Renal pelvis (tissue), 4 donors: ENCODE results near the gene MITF. TPM values are rescaled to one million over a fixed set of nuclear protein-coding genes. Genes with fewer than 3 reads are reported as not detected.

Source experiments
- DNase-seq: peaks from one replicate; pipeline ENCODE4 v3.0.0-alpha.2; 2013
- polyA plus RNA-seq, 3 donors: library from polyadenylated mRNA; unstranded; fragments of 120-200 nt; gene quantifications; one replicate each; pipeline ENCODE4 v1.2.1, GENCODE V29; 2013; ENCODE audit not compliant: insufficient read length in 3 of 3

The MITF gene
- polyA plus RNA-seq, 3 donors = 35.5 to 51.3 (median 40.4) TPM

GRCh38 chr3:69827127-69827526, 87.9 kb downstream of the MITF start:
- no peak for DNase-seq

DNA sequence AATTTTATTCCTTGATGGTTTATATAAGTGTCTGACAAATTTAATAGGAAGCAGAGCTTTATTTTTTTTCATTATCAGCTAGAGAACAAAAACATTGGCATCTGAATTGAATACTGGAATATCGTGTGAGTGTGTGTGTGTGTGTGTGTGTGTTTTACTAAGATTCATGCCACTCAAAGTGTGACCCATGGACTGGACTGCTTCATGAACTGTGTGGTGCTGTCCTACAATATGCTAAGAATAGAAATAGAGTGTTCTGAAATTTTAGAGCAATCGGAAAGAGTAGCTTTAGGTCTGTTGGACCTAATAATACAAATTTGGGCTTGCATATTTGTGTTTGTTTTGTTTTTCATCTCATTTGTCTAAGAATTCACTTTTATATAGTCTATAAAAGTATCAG, 89.6 kb downstream of the MITF start:
- no peak for DNase-seq

DNA sequence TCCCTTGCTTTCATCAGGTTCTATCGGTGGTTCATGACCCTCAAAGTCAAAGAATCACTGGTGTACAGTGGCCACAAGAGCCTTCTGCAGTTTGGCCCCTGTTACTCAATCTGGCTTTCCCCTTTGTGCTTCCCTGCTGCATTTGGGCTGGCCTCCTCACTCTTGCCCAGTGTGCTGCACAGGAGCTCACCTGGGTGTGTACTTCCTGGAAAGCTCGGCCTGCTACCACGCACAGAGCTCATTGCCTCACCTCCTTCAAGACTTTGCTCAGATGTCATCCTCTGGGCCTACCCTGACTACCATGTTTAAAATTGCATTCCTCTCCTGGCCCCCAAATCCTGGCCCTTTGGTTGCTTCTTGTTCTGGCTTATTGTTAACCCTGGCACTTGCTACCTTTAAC, 90.9 kb downstream of the MITF start:
- DNase-seq = no peak

DNA sequence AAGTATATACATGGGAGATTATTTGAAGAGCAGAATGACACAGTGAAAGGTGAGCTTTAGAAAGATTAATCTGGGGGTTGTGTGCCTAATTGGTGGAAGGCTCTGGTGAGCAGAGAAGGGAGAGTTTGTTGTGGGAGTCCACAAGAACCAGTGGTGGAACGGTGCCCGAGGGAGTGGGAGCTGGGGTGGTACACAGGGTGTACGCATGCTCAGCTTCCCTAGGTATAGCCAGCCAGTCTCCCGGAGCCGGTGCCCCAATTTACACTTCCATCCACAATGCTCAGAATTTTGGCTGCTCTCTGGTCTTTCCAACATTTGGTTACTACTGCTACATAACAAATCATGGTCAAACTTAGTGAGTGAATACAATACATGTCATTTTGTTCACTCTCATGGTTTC, 92.5 kb downstream of the MITF start:
- DNase-seq = no peak

DNA sequence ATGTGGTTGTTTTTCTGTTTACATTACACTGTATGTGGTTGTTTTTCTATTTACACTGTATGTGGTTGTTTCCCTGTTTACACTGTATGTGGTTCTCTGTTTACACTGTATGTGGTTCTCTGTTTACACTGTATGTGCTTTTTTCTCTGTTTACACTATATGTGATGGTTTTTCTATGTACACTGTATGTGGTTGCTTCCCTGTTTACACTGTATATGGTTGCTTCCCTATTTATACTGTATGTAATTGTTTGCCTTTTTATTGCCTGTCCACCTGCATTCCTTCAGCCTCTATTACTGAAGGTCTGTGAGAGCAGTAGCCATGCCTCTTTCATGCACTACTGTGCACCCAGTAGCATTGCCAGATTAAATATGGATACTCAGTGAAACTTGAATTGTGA, 94.3 kb downstream of the MITF start:
- no peak for DNase-seq

GRCh38 chr3:69838217-69838616, 99.0 kb downstream of the MITF start:
- DNase-seq = no peak

DNA sequence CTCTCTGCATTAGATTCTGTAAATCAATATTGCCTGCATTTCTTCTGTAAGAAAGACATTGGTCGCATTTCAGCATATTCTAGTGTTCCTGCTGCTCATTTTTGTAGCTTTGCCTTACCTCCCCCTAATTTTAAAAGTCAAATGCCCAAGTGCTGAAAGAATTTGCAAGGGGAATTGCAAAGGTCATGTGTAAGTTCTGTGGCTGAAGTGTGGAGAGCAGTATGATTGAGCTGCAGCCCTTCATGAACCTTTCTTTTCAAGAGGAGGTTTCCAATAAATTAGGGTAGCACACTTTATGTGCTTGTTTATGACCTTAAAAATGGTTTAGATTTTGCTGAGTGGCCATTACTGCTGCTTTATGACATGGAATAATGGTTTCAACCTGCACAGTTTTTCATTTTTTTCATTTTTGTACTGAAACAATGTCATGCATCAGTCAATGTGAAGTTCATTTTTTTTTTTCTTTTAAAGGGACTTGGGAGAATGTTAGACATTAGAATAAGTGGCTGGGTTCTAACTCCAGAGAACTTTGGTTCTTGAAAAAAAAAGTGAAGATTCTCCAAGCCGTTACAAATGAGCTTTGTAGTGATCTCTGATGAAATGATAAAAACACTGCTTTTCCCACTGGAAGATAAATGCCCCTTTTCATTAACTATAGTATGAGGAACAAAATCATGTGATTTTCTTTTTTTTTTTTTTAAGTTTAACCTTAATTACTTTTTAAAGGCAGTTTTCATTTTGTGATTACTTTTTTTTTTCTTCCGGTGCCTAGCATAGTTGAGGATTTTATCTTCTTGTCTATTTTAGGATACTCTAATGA, 99.6 kb downstream of the MITF start:
- DNase-seq = no peak

DNA sequence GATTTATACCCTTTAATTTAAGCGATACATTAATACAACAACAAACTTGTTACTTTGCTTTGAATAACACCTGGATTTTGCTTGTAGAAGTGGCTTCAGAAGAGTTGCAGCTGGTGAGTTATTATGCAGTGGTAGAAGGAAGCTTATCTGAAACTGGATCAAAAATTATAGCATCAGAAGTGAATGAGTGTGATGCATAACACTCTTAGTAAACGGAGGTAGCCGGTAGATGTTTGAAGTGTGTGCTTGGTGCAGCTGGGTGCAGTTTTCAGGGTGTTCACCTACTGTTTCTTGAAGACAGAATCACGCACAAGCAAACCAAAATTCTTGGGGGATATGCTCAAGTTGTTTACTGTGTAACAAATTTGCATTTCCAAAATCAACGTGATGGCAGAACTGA, 103.1 kb downstream of the MITF start:
- no peak for DNase-seq

- DNase-seq = no peak
Observed at GRCh38 chr3:69842789-69843188, 103.5 kb downstream of the MITF start.

DNA sequence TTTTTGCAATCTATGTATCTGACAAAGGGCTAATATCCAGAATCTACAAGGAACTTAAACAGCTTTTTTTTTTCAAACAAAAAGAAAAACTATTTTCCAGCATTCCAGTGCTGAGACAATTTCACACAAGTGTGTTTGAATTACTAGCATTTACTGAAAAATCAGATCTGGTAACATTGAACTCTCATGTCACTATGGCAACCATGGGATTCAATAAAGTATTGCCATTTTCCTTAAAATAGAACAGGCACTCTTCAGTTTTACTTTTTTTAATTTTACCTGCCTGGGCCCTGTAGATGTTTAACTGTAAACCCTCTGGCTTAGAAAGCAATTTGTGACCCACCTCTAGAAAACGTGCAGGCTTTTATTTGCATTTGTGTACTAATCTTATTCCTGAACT, 105.4 kb downstream of the MITF start:
- DNase-seq = no peak

DNA sequence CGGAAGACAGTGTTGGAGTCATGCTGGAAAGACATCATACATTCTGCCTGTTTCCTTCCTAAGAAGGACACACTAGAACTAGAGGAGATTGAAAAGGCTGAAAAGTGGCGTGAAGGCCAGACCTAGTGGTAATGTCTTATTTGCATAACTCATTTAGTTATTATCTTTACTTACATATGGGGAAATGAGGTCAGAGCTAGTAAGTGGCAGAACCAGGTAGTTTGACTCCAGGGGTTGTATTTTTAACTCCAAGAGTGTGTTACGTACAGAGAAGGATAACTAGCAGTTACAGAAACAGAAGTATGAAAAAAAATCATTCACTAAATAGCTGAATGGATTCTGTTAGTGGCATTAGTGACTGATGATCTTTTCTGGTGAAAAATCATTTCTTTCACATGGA, 108.0 kb downstream of the MITF start:
- DNase-seq = no peak

DNA sequence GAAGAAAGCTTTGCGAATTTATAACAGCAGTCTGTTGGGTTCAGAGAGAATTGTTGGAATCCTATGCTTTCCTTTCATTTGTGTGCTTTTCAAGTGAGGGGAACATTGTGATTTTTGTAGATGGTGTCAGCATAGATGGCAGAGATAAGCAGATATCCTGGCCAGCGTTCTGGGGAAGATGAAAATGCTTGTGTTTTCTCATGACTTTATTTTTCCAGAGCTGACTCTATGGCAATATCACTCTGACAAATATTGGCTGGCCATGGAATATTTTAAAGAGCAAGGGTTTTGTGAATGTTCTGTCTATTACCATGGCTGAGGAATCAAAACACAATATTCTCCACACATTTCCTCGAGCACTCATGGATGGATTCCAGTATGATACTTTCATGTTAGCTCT, 108.8 kb downstream of the MITF start:
- no peak for DNase-seq

- DNase-seq = no peak
Observed at GRCh38 chr3:69850849-69851248, 111.6 kb downstream of the MITF start.

- DNase-seq = no peak
Observed at GRCh38 chr3:69853027-69853426, 113.8 kb downstream of the MITF start.

DNA sequence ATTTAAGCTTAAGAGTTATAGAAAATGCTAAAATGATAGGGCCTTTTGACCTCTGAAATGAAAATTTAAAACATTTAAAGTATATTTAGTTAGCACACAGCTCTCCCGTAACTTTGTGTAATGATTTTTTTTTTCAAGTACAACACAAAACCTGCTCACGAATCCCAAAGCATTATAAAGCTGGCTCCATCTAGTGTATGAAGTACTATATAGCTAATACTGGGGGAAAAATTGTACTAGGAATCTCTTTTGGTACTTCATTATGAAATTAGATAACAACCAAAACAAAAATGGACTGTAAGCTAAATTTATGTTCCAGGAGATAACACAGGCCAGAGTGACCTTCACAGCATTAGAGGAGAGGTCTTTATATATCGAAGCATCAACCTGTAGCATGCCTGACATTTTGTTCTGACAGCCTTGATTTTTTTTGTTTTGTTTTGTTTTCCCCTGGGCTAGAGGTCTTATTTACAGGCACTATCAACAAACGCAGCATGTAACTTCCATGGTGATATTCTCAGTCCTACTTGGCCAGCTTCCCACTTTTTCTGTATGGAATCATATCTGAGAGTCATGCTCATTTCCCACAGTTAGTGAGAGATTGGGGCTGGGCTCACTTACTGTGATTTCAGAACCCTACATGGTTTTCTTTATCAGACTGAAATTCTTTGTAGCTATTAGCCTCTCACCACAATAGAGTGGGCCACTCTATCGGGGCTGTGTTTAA, 116.3 kb downstream of the MITF start:
- no peak for DNase-seq

GRCh38 chr3:69856965-69857705, 117.9 kb downstream of the MITF start:
- DNase-seq = no peak

- no peak for DNase-seq
Observed at GRCh38 chr3:69861556-69861955, 122.3 kb downstream of the MITF start.

DNA sequence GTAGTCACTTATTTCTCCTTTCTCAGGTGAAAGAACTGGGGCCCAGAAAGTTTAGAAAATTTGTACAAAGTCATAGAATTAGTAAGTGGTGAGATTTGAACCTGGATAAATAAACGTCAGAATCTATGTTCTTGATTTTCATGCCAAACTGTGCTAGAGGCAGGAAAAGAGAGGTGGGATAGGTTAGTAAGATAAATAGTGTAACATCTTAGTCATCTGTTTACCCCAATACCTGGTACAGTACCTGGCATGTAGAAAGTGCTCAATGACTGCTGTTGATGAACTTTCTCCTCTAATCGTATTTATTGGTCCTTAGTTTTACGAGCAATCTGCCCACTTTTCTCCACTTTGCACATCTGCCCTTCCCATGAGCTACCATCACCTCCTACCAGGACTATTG, 124.9 kb downstream of the MITF start:
- DNase-seq = no peak

GRCh38 chr3:69864766-69865165, 125.5 kb downstream of the MITF start:
- DNase-seq = no peak

DNA sequence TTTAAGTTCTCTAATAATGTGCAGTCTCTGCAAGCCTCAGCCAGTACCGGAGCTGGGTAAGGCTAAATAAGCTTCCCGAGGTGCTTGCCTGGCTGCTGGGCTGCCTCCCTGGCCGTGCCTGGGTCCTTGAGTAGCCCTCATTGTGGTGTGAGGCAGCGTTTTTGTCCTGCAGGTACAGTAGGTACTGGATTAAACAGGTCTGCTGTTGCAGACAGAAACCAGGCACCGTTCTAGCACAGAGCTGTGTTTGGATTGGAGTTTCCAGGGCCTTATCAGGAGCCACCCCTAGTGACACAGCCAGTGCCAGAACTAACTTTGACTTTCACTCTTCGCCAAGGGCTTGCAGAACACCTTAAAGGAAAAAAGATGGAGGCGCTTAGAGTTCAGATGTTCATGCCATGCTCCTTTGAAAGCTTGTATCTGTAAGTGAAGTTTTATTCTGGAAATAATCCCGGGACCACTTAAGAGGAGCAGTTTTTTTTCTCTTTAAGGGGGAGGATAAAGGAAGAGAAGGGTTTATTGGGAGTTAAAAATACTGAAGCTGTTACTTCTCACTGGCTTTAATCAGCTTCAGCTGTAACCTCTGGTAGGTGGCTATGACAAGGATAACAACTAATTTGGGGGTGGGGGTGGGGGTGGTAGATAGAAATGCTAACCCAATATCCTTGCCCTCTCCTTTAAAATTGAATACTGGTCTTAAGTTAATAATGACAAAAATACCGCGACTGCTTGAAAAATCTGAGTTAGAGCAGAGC, 126.8 kb downstream of the MITF start:
- no peak for DNase-seq

GRCh38 chr3:69866988-69867720, 127.9 kb downstream of the MITF start:
- no peak for DNase-seq
